ENCODE measurements around the gene OR11H7.
"Not testable (repeated sequence)": the region's sequence is repeated elsewhere in the genome, so short reads cannot be mapped to it uniquely, and the experiment has no call there.

Gene OR11H7

DNA sequence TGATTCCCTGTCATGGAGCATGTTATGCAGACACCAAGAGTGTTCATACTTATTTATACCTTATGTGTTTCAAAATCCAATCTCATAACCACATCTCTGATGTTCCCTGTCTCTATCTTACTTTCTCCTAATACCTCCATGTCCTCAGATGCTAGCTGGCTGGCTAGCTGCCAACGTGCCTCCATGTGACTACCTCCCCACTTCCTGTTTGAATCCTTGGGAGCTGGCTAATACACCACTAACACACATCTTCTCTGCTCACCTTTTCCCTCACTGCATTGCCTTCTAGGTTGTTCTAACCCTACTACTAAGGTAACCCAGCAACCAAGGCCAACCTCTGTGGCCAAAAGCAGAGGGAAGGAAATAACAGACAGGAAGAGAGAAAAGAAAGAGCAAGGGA is 49.6 kb downstream of the OR11H7 start:
- Histone ChIP-seq H3K9me3 (ENCODE audit: control insufficient read depth in 1 of 2, low read length in 2 of 2) (peaks cover 0 to 7% of the 10 kb centered on the region in 2 donors), H3K36me3 (ENCODE audit: control insufficient read depth in 1 of 2, insufficient read depth in 2 of 2, low read length in 2 of 2) (peaks cover 0 to 16% of the 10 kb centered on the region in 2 donors), H3K4me3 (ENCODE audit: low read depth in 1 of 2, low read length in 2 of 2) (no peak overlapping the region), H3K27ac (ENCODE audit: low read length) (no peak overlapping the region), H3K27me3 (ENCODE audit: low read depth, low read length) (no peaks in the 10 kb centered on the region), H3K4me1 (ENCODE audit: control insufficient read depth in 1 of 2, insufficient read depth in 2 of 2, low read length in 2 of 2) (no peaks in the 10 kb centered on the region)

DNA sequence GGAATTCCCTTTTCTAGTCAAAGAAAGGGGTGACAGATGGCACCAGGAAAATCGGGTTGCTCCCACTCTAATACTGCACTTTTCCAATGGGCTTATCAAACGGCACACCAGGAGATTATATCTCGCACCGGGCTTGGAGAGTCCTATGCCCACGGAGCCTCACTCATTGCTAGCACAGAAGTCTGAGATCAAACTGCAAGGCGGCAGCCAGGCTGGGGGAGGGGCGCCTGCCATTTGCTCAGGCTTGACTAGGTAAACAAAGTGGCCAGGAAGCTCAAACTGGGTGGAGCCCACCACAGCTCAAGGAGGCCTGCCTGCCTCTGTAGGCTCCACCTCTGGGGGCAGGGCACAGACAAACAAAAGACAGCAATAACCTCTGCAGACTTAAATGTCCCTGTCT is 51.5 kb downstream of the OR11H7 start:
- H3K9me3 ChIP-seq (ENCODE audit: control insufficient read depth in 1 of 2, low read length in 2 of 2); H3K4me1 ChIP-seq (ENCODE audit: control insufficient read depth in 1 of 2, insufficient read depth in 2 of 2, low read length in 2 of 2); H3K36me3 ChIP-seq (ENCODE audit: control insufficient read depth in 1 of 2, insufficient read depth in 2 of 2, low read length in 2 of 2); H3K27ac ChIP-seq (ENCODE audit: low read length); H3K27me3 ChIP-seq (ENCODE audit: low read depth, low read length); H3K4me3 ChIP-seq (ENCODE audit: low read depth in 1 of 2, low read length in 2 of 2): not testable (repeated sequence)

All from muscle layer of duodenum (tissue), 2 donors.